Stimulated activated effector memory CD8-positive, alpha-beta T cell treated with anti-CD3 and anti-CD28 coated beads, Interleukin-12 subunit alpha, Interleukin-12 subunit beta, amount 100 ng/mL, for 72 hours (primary cell): ENCODE measurements around the gene KDM6A.
"Not testable (repeated sequence)": the region's sequence is repeated elsewhere in the genome, so short reads cannot be mapped to it uniquely, and the experiment has no call there.

ENCODE experiments used
- ATAC-seq: fragments of 150-1000 bp; cut with Tn5 transposase; 2 replicates; pipeline ENCODE4 v1.10.0; 2021
- DNase-seq, 2 donors: peaks; one replicate each; pipeline ENCODE4 v3.0.0; 2021 to 2022; ENCODE audit warnings: low spot score in 2 of 2
- H3K27ac Mint-ChIP-seq: one replicate; pipeline ENCODE4 v1.8.0; 2022; ENCODE audit warnings: mild to moderate bottlenecking, mixed read lengths
- H3K36me3 Mint-ChIP-seq: one replicate; pipeline ENCODE4 v1.8.0; 2022; ENCODE audit warnings: mild to moderate bottlenecking, mixed read lengths
- H3K4me1 Mint-ChIP-seq: one replicate; pipeline ENCODE4 v1.8.0; 2022; ENCODE audit warnings: mixed read lengths
- H3K4me3 Mint-ChIP-seq: one replicate; pipeline ENCODE4 v1.8.0; 2022; ENCODE audit warnings: mild to moderate bottlenecking, mixed read lengths
- H3K9me3 Mint-ChIP-seq: one replicate; pipeline ENCODE4 v1.8.0; 2022; ENCODE audit warnings: mixed read lengths

The KDM6A gene

GRCh38 chrX:44904542-44905115 lies 31.6 kb downstream of the KDM6A start:
- H3K36me3 Mint-ChIP-seq: no peaks in the 10 kb centered on the region
- peak overlapping the region; percentile 46 for H3K4me3 Mint-ChIP-seq
- DNase-seq: no peak
- ATAC-seq: no peak
- no peaks in the 10 kb centered on the region for H3K9me3 Mint-ChIP-seq
- H3K27ac Mint-ChIP-seq: no peak overlapping the region
- peaks cover 51% of the 10 kb centered on the region for H3K4me1 Mint-ChIP-seq

DNA sequence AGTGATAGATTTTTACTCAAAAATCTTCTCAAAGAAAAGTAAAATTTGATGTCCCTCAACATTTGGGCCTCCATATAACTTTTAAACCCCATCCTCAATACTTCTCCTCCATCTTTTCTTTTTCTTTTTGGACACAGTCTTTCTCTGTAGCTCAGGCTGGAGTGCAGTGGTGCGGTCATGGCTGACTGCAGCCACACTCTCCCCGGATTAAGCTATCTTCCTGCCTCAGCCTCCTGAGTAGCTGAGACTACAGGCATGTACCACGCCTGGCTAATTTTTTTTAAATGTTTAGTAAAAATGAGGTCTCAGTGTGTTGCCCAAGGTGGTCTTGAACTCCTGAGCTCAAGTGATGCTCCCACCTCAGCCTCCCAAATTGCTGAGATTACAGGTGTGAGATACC lies 33.1 kb downstream of the KDM6A start:
- H3K4me3 Mint-ChIP-seq: no peak overlapping the region
- H3K9me3 Mint-ChIP-seq: no peaks in the 10 kb centered on the region
- peaks cover 45% of the 10 kb centered on the region for H3K4me1 Mint-ChIP-seq
- ATAC-seq: no peak
- no peaks in the 10 kb centered on the region for H3K36me3 Mint-ChIP-seq
- H3K27ac Mint-ChIP-seq: no peak overlapping the region
- no peak for DNase-seq

DNA sequence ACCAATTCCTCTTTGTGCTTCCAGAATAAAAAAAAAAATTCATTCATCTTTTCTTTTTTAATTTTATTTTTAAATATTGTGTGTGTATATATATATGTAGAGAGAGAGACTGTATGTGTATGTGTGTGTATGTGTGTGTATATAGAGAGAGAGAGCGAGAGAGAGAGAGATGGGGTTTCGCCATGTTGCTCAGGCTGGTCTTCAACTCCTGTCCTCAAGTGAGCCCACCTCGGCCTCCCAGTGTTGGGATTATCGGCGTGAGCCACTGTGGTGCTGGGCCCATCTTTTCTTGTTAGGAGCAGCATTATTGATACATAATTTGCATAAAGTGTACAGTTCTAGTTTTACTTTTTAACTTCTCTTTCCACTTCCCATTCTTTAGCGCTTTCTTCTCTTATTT lies 33.6 kb downstream of the KDM6A start:
- Mint-ChIP-seq H3K4me3 (peak overlapping the region; percentile 5), H3K9me3 (no peaks in the 10 kb centered on the region), H3K36me3 (no peaks in the 10 kb centered on the region), H3K27ac (no peak overlapping the region), H3K4me1 (peaks cover 45% of the 10 kb centered on the region)
- DNase-seq: no peak
- ATAC-seq: no peak

- H3K27ac Mint-ChIP-seq: no peak overlapping the region
- H3K4me3 Mint-ChIP-seq: peak overlapping the region; percentile 32
- peaks cover 42% of the 10 kb centered on the region for H3K4me1 Mint-ChIP-seq
- H3K36me3 Mint-ChIP-seq: no peaks in the 10 kb centered on the region
- peak; percentile 57 for ATAC-seq
- no peak for DNase-seq
- H3K9me3 Mint-ChIP-seq: no peaks in the 10 kb centered on the region
Observed at GRCh38 chrX:44908153-44908552, 35.2 kb downstream of the KDM6A start.

- ATAC-seq (no peak), DNase-seq (no peak)
- H3K27ac Mint-ChIP-seq: no peak overlapping the region
- H3K4me1 Mint-ChIP-seq: peaks cover 39% of the 10 kb centered on the region
- no peaks in the 10 kb centered on the region for H3K36me3 Mint-ChIP-seq
- no peak overlapping the region for H3K4me3 Mint-ChIP-seq
- H3K9me3 Mint-ChIP-seq: no peaks in the 10 kb centered on the region
Observed at GRCh38 chrX:44908827-44909226, 35.8 kb downstream of the KDM6A start.

DNA sequence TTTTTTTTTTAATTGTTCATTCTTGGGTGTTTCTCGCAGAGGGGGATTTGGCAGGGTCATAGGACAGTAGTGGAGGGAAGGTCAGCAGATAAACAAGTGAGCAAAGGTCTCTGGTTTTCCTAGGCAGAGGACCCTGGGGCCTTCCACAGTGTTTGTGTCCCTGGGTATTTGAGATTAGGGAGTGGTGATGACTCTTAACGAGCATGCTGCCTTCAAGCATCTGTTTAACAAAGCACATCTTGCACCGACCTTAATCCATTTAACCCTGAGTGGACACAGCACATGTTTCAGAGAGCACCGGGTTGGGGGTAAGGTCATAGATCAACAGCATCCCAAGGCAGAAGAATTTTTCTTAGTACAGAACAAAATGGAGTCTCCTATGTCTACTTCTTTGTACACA lies 37.5 kb downstream of the KDM6A start:
- H3K9me3 Mint-ChIP-seq, ATAC-seq, DNase-seq, H3K36me3 Mint-ChIP-seq, H3K4me3 Mint-ChIP-seq, H3K27ac Mint-ChIP-seq: not testable (repeated sequence)
- H3K4me1 Mint-ChIP-seq: peaks cover 39% of the 10 kb centered on the region

GRCh38 chrX:44911074-44911600 lies 38.1 kb downstream of the KDM6A start:
- peaks cover 34% of the 10 kb centered on the region for H3K4me1 Mint-ChIP-seq
- not testable (repeated sequence) for H3K4me3 Mint-ChIP-seq, H3K9me3 Mint-ChIP-seq, DNase-seq, H3K27ac Mint-ChIP-seq, H3K36me3 Mint-ChIP-seq, ATAC-seq

- H3K36me3 Mint-ChIP-seq: no peaks in the 10 kb centered on the region
- DNase-seq (no peak), ATAC-seq (no peak)
- H3K27ac Mint-ChIP-seq: no peak overlapping the region
- no peak overlapping the region for H3K4me3 Mint-ChIP-seq
- no peaks in the 10 kb centered on the region for H3K9me3 Mint-ChIP-seq
- peaks cover 12% of the 10 kb centered on the region for H3K4me1 Mint-ChIP-seq
Observed at GRCh38 chrX:44913656-44914531, 40.9 kb downstream of the KDM6A start.

DNA sequence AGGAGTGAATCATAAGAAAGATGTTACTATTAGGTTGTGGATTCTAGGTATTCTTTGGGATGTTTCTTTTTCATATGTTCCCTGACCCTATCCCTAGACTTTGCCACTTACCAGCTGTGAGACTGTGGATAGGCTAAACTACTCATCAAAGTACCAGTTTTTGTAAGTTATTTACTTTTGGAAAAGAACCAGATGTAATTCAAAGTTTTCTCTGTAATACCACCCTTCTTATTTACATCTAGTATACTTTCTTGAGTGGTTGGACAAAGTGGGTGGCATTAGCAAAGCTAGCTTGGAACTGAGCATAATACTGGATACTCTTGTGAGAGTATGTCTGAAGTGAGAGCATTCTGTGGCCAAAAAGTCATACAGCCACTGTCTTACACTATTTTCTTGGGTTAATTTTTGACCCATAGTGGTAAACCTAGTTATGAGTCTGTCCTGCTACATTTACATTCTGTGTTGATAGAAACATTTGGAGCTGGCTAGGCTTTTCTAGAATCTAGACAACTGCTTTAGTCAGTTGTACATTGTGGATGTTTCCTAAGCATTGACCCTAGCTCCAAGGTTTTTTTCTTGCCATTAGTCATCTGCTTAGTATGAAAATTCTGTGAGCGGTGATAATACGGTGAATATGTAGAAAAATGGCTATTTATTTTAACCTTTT lies 41.7 kb downstream of the KDM6A start:
- ATAC-seq: peak; percentile 83
- DNase-seq: no peak
- Mint-ChIP-seq H3K36me3 (no peaks in the 10 kb centered on the region), H3K4me1 (peaks cover 12% of the 10 kb centered on the region), H3K4me3 (no peak overlapping the region), H3K27ac (no peak overlapping the region), H3K9me3 (no peaks in the 10 kb centered on the region)

- Mint-ChIP-seq H3K27ac (no peak overlapping the region), H3K36me3 (no peaks in the 10 kb centered on the region), H3K4me3 (no peak overlapping the region), H3K9me3 (no peaks in the 10 kb centered on the region), H3K4me1 (peaks cover 12% of the 10 kb centered on the region)
- ATAC-seq: no peak
- no peak for DNase-seq
Observed at GRCh38 chrX:44915361-44915868, 42.4 kb downstream of the KDM6A start.

DNA sequence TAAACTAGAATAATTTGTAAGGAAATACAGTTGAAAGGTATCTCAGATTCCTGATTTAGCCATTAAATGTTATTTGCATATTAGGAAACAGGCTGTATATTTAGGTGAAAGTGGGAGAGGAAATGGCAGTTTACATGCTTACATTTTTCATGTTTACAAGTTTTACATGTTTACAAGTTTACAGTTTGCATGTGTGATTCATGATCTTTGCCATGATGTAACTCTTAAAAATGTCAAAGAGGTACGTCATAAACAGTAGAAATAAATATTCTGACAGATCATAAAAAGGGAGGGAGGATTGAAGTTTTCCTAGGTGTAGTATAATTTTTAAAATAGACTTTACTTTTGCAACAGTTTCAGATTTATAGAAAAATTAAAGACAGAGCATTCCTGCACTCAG lies 45.7 kb downstream of the KDM6A start:
- H3K9me3 Mint-ChIP-seq: no peaks in the 10 kb centered on the region
- DNase-seq (no peak), ATAC-seq (no peak)
- H3K4me1 Mint-ChIP-seq: peaks cover 20% of the 10 kb centered on the region
- peaks cover 7% of the 10 kb centered on the region for H3K36me3 Mint-ChIP-seq
- H3K4me3 Mint-ChIP-seq: no peak overlapping the region
- H3K27ac Mint-ChIP-seq: no peak overlapping the region

DNA sequence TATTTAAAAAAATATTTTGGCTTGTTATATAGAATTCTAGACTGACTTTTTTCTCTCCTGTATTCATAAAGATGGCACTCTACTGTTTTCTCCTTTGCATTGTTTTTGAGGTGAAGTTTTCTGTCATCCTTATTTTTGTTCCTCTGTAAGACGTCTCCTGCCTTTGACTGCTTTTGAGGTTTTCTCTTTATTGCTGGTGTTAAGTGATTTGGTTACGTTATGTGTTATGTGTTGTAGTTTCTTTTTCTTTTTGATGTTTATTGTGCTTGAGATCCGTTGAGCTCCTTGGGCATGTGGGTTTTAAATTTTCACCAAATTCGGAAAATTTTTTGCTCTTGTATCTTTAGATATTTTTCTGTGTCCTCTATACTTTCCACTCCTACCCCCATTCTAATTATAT lies 50.0 kb downstream of the KDM6A start:
- Mint-ChIP-seq H3K4me1 (peaks cover 35% of the 10 kb centered on the region), H3K36me3 (peaks cover 7% of the 10 kb centered on the region), H3K27ac (peak overlapping the region; percentile 35), H3K9me3 (no peaks in the 10 kb centered on the region), H3K4me3 (peak overlapping the region; percentile 45)
- ATAC-seq (peak; percentile 49), DNase-seq (no peak)

DNA sequence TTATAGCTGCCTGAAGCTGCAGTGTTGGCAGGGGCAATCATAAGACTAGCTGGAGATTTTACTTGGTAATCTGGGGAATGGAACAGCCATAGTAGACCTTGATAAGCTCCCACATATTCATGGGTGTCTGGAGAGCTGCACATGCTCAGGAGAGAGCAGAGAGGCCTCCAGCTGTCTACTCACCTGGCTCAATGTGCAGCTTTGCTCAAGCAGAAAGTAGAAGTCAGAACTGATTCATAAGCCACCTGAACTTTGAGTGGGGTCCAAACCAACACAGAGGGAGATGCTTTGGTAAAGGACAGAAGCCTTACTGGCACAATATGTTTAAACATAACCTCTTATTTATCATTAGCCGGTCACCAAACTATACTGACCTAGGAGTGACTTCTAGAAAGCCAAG lies 54.4 kb downstream of the KDM6A start:
- H3K4me3 Mint-ChIP-seq: no peak overlapping the region
- no peak overlapping the region for H3K27ac Mint-ChIP-seq
- DNase-seq: no peak
- no peaks in the 10 kb centered on the region for H3K9me3 Mint-ChIP-seq
- peaks cover 41% of the 10 kb centered on the region for H3K4me1 Mint-ChIP-seq
- no peak for ATAC-seq
- peaks cover 9% of the 10 kb centered on the region for H3K36me3 Mint-ChIP-seq

DNA sequence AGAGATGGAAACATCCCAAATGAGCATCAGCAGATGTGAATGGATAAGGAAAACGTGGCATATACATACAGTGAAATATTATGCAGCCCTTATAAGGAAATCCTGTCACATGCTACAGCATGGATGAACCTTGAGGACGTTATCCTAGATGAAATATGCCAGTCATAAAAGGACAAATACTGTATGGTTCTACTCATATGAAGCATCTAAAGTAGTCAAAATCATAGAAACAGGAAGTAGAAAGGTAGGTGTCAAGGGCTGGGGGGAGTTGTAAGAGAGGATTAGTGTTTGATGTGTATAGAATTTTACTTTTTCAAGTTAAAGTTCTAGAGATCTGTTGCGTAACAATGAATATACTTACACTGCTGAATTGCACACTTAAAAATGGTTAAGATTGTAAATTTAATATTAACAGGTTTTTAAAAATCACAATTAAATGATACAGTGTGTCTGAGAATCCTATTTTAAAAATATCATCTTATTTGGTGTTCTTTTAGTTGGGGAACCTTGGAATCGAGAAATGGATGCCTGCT lies 58.5 kb downstream of the KDM6A start:
- ATAC-seq (peak; percentile 31), DNase-seq (no peak)
- H3K36me3 Mint-ChIP-seq: peaks cover 7% of the 10 kb centered on the region
- no peak overlapping the region for H3K4me3 Mint-ChIP-seq
- H3K27ac Mint-ChIP-seq: no peak overlapping the region
- H3K4me1 Mint-ChIP-seq: peaks cover 34% of the 10 kb centered on the region
- no peaks in the 10 kb centered on the region for H3K9me3 Mint-ChIP-seq

- peaks cover 7% of the 10 kb centered on the region for H3K36me3 Mint-ChIP-seq
- no peaks in the 10 kb centered on the region for H3K9me3 Mint-ChIP-seq
- H3K4me3 Mint-ChIP-seq: no peak overlapping the region
- no peak for DNase-seq
- peaks cover 32% of the 10 kb centered on the region for H3K4me1 Mint-ChIP-seq
- ATAC-seq: no peak
- H3K27ac Mint-ChIP-seq: no peak overlapping the region
Observed at GRCh38 chrX:44935172-44935571, 62.2 kb downstream of the KDM6A start.
